Transverse colon (tissue), 4 donors: ENCODE results near the gene ARPP21. TPM values are rescaled to one million over a fixed set of nuclear protein-coding genes. Genes with fewer than 3 reads are reported as not detected.

Source experiments
- DNase-seq: peaks from one replicate; pipeline ENCODE4 v3.0.0-alpha.2; 2019
- H3K27ac ChIP-seq, 4 donors: fragments of 200-600 bp; sonication (generic); 2 replicates each; pipeline ENCODE4 v1.5.1; 2016 to 2018; ENCODE audit warnings: inconsistent platforms in 4 of 4
- H3K27me3 ChIP-seq: fragments of 200-600 bp; sonication (generic); 2 replicates; pipeline ENCODE4 v1.5.1; 2017; ENCODE audit warnings: inconsistent platforms
- H3K36me3 ChIP-seq, 4 donors: fragments of 200-600 bp; sonication (generic); 2 replicates each; pipeline ENCODE4 v1.5.1; 2017 to 2019; ENCODE audit warnings: inconsistent platforms in 4 of 4
- H3K4me1 ChIP-seq, 4 donors: fragments of 200-600 bp; sonication (generic); 2 replicates each; pipeline ENCODE4 v1.5.1; 2017 to 2020; ENCODE audit warnings: inconsistent platforms in 4 of 4
- H3K4me3 ChIP-seq, 4 donors: fragments of 200-600 bp; sonication (generic); 1 replicate in 1 of 4; 2 replicates in 3 of 4; pipeline versions ENCODE4 v1.5.1 to v1.6.1; 2017 to 2019; ENCODE audit warnings: inconsistent platforms in 4 of 4
- H3K9me3 ChIP-seq, 2 donors: fragments of 200-600 bp; sonication (generic); 2 replicates each; pipeline ENCODE4 v1.5.1; 2017 to 2019; ENCODE audit warnings: inconsistent platforms in 2 of 2
- EP300 ChIP-seq: sonication (generic); formaldehyde crosslinking; IDR thresholded peaks from one replicate; pipeline ENCODE4 v1.6.1; 2017; ENCODE audit warnings: antibody characterized with exemption, low read depth
- POLR2A ChIP-seq: fragments of 450-650 bp; IDR thresholded peaks from one replicate; pipeline ENCODE4 v1.6.1; 2016; ENCODE audit warnings: antibody characterized with exemption, mild to moderate bottlenecking, moderate library complexity
- POLR2AphosphoS5 ChIP-seq, 3 donors: sonication (generic); formaldehyde crosslinking; IDR thresholded peaks; one replicate each; pipeline ENCODE4 v1.6.1; 2016; ENCODE audit warnings: antibody characterized with exemption in 3 of 3
- WGBS, 2 donors: methylation state at CpG; one replicate each; pipeline ENCODE4 v1.1.5; 2018; ENCODE audit warnings: low coverage in 1 of 2; 5-methylcytosine and 5-hydroxymethylcytosine counted together
- in situ Hi-C, 4 donors: fragments of 200-750 bp; cut with MboI; loops; one replicate each; pipeline versions ENCODE4 v1.15.0 to v1.15.1; 2017; ENCODE audit warnings: low sequenced_read_pairs in 3 of 4, low pct_ligation_motif_present in 1 of 4, low pct_unique_long_range_greater_than_20kb in 1 of 4
- intact Hi-C: fragments of 100-400 bp; cut with DNase I; formaldehyde crosslinking; loops from one replicate; pipeline ENCODE4 v1.15.1; 2023; ENCODE audit warnings: low total_unique reads
- total RNA-seq, 4 donors: library from RNA; depleted of rRNA; stranded (reverse); fragments of >200 nt; gene quantifications; one replicate each; pipeline ENCODE4 v1.1.0, GENCODE V29; 2016
- TF ChIP-seq, protein P1 (sequence below), 5 experiments: fragments of 200-600 bp in 3 of 5; fragments of 450-650 bp in 2 of 5; sonication (generic) in 3 of 5; IDR thresholded peaks; 1 replicate in 2 of 5; 2 replicates in 3 of 5; pipeline ENCODE4 v1.5.1; 2016 to 2017; ENCODE audit warnings: antibody characterized with exemption in 5 of 5, inconsistent platforms in 3 of 5, mild to moderate bottlenecking in 2 of 5, moderate library complexity in 1 of 5

ARPP21 gene
- total RNA-seq, 4 donors from 2014 or later, result 0.32 TPM; not detected in 3

DNA sequence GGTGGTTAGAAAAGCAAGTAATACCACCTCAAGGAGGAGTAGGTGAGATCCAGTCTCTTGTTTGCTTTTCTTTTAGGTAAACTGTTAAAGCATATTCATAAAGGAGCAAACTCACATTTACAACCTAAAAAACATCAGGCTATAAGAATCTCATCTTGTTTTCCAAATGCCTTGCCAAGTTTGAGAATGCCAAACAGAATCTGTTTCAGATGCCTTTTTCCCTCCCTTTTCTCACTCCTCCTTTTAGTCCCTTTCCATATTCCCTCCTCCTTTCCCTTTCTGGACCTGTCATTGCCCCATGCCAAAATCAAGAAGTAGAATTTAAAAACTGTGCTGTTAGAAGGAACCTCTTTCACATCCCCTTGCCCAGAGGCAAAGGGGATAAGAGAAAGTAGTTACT is 140.3 kb downstream of the ARPP21 start:
- H3K36me3 ChIP-seq, result no peaks in the 10 kb centered on the region
- no peaks in the 10 kb centered on the region for H3K9me3 ChIP-seq
- H3K27ac ChIP-seq, result no peak overlapping the region
- intact Hi-C loops (no loop called here), in situ Hi-C loops (no loop called here)
- H3K4me1 ChIP-seq, result no peaks in the 10 kb centered on the region
- H3K4me3 ChIP-seq, result no peak overlapping the region
- no peaks in the 10 kb centered on the region for H3K27me3 ChIP-seq
- TF ChIP-seq POLR2AphosphoS5 (IDR thresholded peaks at IDR 0.05), result no peak
- no peak for TF ChIP-seq EP300
- TF ChIP-seq POLR2A, result no peak
- no peak for DNase-seq

DNA sequence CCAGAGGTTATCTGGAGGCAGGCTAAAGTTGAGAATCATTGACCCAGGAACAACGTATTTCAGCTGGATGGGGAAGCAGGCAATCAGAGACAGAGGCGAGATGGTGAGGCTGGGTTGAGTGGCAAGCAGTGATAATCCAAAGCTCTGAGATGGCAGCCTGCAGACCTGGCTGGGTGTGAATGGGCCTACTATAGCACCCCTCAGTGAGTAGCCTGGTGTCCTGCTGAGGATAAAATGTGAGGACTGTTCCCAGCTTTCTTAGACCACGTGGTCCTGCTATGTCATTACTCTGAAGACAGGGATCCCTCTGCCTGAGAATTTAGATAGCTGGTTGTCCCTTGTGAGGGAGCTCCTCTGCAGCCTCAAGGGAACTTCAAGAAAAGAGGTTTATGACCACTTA is 141.5 kb downstream of the ARPP21 start:
- no peaks in the 10 kb centered on the region for H3K27me3 ChIP-seq
- no peaks in the 10 kb centered on the region for H3K36me3 ChIP-seq
- H3K9me3 ChIP-seq, result no peaks in the 10 kb centered on the region
- intact Hi-C loops (no loop called here), in situ Hi-C loops (no loop called here)
- TF ChIP-seq, protein P1, sequence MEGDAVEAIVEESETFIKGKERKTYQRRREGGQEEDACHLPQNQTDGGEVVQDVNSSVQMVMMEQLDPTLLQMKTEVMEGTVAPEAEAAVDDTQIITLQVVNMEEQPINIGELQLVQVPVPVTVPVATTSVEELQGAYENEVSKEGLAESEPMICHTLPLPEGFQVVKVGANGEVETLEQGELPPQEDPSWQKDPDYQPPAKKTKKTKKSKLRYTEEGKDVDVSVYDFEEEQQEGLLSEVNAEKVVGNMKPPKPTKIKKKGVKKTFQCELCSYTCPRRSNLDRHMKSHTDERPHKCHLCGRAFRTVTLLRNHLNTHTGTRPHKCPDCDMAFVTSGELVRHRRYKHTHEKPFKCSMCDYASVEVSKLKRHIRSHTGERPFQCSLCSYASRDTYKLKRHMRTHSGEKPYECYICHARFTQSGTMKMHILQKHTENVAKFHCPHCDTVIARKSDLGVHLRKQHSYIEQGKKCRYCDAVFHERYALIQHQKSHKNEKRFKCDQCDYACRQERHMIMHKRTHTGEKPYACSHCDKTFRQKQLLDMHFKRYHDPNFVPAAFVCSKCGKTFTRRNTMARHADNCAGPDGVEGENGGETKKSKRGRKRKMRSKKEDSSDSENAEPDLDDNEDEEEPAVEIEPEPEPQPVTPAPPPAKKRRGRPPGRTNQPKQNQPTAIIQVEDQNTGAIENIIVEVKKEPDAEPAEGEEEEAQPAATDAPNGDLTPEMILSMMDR (IDR thresholded peaks at IDR 0.05), result no peak
- no peak for DNase-seq
- no peak overlapping the region for H3K4me3 ChIP-seq
- H3K27ac ChIP-seq, result no peak overlapping the region
- 50% methylated on average over 3 of the region's 3 CpGs; no CpG with 5 or more reads in 1 of the 2 donors for WGBS, 2 donors
- H3K4me1 ChIP-seq, result no peaks in the 10 kb centered on the region

DNA sequence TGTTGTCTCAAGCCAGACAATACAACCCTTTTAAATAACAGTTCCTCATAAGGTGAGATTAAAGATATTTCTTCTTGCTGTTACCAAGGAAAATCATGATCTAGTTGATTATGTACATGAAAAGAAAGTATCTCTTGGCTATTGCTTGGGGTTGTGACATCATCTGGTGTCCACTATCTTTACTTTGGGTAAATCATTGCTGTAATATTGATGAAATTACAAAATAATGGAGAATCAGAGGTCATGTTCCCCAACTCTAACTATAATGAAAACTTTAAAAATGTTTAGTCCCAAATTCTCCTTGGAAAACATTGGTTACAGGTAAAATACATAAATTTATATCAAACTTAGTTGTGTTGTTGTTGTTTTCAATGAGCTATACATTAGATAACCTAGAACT is 142.2 kb downstream of the ARPP21 start:
- intact Hi-C loops, result no loop called here
- Histone ChIP-seq H3K4me1 (no peaks in the 10 kb centered on the region), H3K36me3 (no peaks in the 10 kb centered on the region), H3K27me3 (no peaks in the 10 kb centered on the region), H3K4me3 (no peak overlapping the region), H3K27ac (no peak overlapping the region), H3K9me3 (no peaks in the 10 kb centered on the region)
- TF ChIP-seq, protein P1 (IDR thresholded peaks at IDR 0.05), result no peak
- TF ChIP-seq POLR2A (no peak), EP300 (no peak), POLR2AphosphoS5 (IDR thresholded peaks at IDR 0.05) (no peak)
- DNase-seq, result no peak
- in situ Hi-C loops, result no loop called here

DNA sequence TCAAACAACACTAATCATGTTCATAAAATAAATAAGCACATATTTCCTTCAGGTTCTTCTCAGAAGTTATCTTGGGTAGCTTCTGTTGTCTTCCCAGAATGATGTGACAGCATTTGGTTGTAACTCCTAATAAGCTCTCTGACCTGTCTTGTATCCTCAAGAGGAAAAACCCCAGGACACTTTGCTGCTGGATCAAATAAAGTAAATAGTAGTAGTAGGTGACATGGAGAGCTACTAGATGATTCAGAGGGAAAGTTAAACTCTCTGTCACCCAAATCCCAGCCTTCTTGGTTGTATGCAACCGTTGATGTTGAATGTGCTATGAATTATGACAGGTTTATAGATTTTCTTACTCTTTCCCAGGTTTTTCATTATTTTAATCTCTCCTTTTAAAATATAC is 143.0 kb downstream of the ARPP21 start:
- intact Hi-C loops (no loop called here), in situ Hi-C loops (no loop called here)
- Histone ChIP-seq H3K9me3 (no peaks in the 10 kb centered on the region), H3K36me3 (no peaks in the 10 kb centered on the region), H3K4me3 (no peak overlapping the region), H3K27ac (no peak overlapping the region), H3K4me1 (no peaks in the 10 kb centered on the region), H3K27me3 (no peaks in the 10 kb centered on the region)
- 40 to 58% methylated on average over 1 of the region's 1 CpG for WGBS, 2 donors
- no peak for DNase-seq
- TF ChIP-seq POLR2A (no peak), POLR2AphosphoS5 (IDR thresholded peaks at IDR 0.05) (no peak)

DNA sequence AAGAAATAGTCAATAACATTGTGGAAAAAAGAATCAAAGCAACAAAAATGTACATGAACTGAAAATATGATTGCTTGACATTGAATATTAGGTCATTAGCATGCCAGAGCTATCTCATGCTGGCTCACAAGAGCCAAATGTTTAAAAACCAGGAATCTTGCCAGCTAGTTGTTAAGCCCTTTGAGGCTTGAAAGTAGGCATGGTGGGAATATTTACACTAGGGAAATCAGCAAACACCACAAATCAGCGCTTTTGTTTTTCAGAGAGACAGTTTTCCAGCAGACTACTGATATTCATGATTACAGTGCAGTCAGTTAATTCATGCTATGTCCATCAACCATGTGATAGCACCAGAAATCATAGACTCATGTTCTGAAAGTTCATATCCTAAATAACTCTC is 144.8 kb downstream of the ARPP21 start:
- Histone ChIP-seq H3K4me3 (no peak overlapping the region), H3K36me3 (no peaks in the 10 kb centered on the region), H3K27ac (no peak overlapping the region), H3K27me3 (no peaks in the 10 kb centered on the region), H3K9me3 (no peaks in the 10 kb centered on the region), H3K4me1 (no peaks in the 10 kb centered on the region)
- DNase-seq, result no peak
- intact Hi-C loops, result no loop called here
- in situ Hi-C loops, result no loop called here
- 55% methylated on average over 1 of the region's 1 CpG; no CpG with 5 or more reads in 1 of the 2 donors for WGBS, 2 donors
- TF ChIP-seq, protein P1 (IDR thresholded peaks at IDR 0.05), result no peak
- TF ChIP-seq POLR2AphosphoS5 (IDR thresholded peaks at IDR 0.05) (no peak), POLR2A (no peak), EP300 (no peak)
